Mesothelial cell of epicardium (in vitro differentiated cells): ENCODE measurements around the gene HSD17B2. TPM values are rescaled to one million over a fixed set of nuclear protein-coding genes. Genes with fewer than 3 reads are reported as not detected.

ENCODE experiments used
- DNase-seq, 2 experiments: peaks; one replicate each; pipeline ENCODE4 v3.0.0; 2021; ENCODE audit warnings: low spot score in 2 of 2; ENCODE audit not compliant: unreplicated experiment in 2 of 2
- H3K27ac Mint-ChIP-seq: 2 replicates; pipeline ENCODE4 v1.8.0; 2021; ENCODE audit warnings: mixed read lengths
- H3K27me3 Mint-ChIP-seq: 2 replicates; pipeline ENCODE4 v1.8.0; 2021; ENCODE audit warnings: low read depth, mixed read lengths
- H3K36me3 Mint-ChIP-seq: 2 replicates; pipeline ENCODE4 v1.8.0; 2021; ENCODE audit warnings: mixed read lengths
- H3K4me1 Mint-ChIP-seq: 2 replicates; pipeline ENCODE4 v1.8.0; 2021; ENCODE audit warnings: mixed read lengths
- H3K4me3 Mint-ChIP-seq: 2 replicates; pipeline ENCODE4 v1.8.0; 2021; ENCODE audit warnings: mild to moderate bottlenecking, moderate library complexity, mixed read lengths
- H3K9me3 Mint-ChIP-seq: 2 replicates; pipeline ENCODE4 v1.8.0; 2021; ENCODE audit warnings: mixed read lengths
- CTCF ChIP-seq: fragments of 200-600 bp; sonication (generic); IDR thresholded peaks from one replicate; pipeline ENCODE4 v1.5.0; 2021; ENCODE audit warnings: antibody characterized with exemption; ENCODE audit not compliant: unreplicated experiment
- total RNA-seq: library from RNA; stranded (reverse); gene quantifications from 3 replicates; pipeline ENCODE4 v1.2.1, GENCODE V29; 2021

The HSD17B2 gene
- total RNA-seq, 1 donor from 2014 or later, result 3.1 TPM

GRCh38 chr16:82031116-82032084 lies 3.7 kb upstream of the HSD17B2 start:
- no peak for DNase-seq
- H3K4me3 Mint-ChIP-seq, result no peak overlapping the region
- H3K36me3 Mint-ChIP-seq, result no peaks in the 10 kb centered on the region
- H3K27ac Mint-ChIP-seq, result no peak overlapping the region
- H3K27me3 Mint-ChIP-seq, result peaks cover 8% of the 10 kb centered on the region
- no peaks in the 10 kb centered on the region for H3K9me3 Mint-ChIP-seq
- peaks cover 18% of the 10 kb centered on the region for H3K4me1 Mint-ChIP-seq
- TF ChIP-seq CTCF, result no peak

GRCh38 chr16:82033006-82033405 lies 2.0 kb upstream of the HSD17B2 start:
- no peak overlapping the region for H3K4me3 Mint-ChIP-seq
- peaks cover 30% of the 10 kb centered on the region for H3K4me1 Mint-ChIP-seq
- H3K9me3 Mint-ChIP-seq, result no peaks in the 10 kb centered on the region
- no peaks in the 10 kb centered on the region for H3K36me3 Mint-ChIP-seq
- TF ChIP-seq CTCF, result no peak
- no peak overlapping the region for H3K27ac Mint-ChIP-seq
- no peak for DNase-seq
- peaks cover 8% of the 10 kb centered on the region for H3K27me3 Mint-ChIP-seq

- no peak for DNase-seq
- no peak for TF ChIP-seq CTCF
- H3K27me3 Mint-ChIP-seq, result peaks cover 12% of the 10 kb centered on the region
- H3K27ac Mint-ChIP-seq, result no peak overlapping the region
- H3K4me3 Mint-ChIP-seq, result no peak overlapping the region
- H3K9me3 Mint-ChIP-seq, result no peaks in the 10 kb centered on the region
- H3K4me1 Mint-ChIP-seq, result peaks cover 31% of the 10 kb centered on the region
- H3K36me3 Mint-ChIP-seq, result no peaks in the 10 kb centered on the region
Measured at GRCh38 chr16:82033683-82034300, 1.3 kb upstream of the HSD17B2 start.

GRCh38 chr16:82037251-82037650 lies 2.2 kb downstream of the HSD17B2 start:
- Mint-ChIP-seq H3K4me3 (no peak overlapping the region), H3K36me3 (no peaks in the 10 kb centered on the region), H3K27me3 (peaks cover 15% of the 10 kb centered on the region), H3K27ac (no peak overlapping the region), H3K9me3 (no peaks in the 10 kb centered on the region), H3K4me1 (peaks cover 31% of the 10 kb centered on the region)
- DNase-seq, result no peak
- no peak for TF ChIP-seq CTCF

- Mint-ChIP-seq H3K36me3 (no peaks in the 10 kb centered on the region), H3K9me3 (no peaks in the 10 kb centered on the region), H3K27me3 (peaks cover 12% of the 10 kb centered on the region), H3K4me1 (peaks cover 31% of the 10 kb centered on the region), H3K27ac (no peak overlapping the region), H3K4me3 (no peak overlapping the region)
- no peak for TF ChIP-seq CTCF
- no peak for DNase-seq
Measured at GRCh38 chr16:82037666-82038065, 2.6 kb downstream of the HSD17B2 start.
